OCI-LY3 (cell line): Measurements from ENCODE around the gene MERTK.
"Not testable (repeated sequence)": the region's sequence is repeated elsewhere in the genome, so short reads cannot be mapped to it uniquely, and the experiment has no call there.

Source experiments
- H2AFZ ChIP-seq: fragments of 200-600, 300-600 bp; shearing (Covaris generic); 2 replicates; pipeline ENCODE4 v1.6.0; 2014; ENCODE audit warnings: antibody characterized with exemption, low read depth, low read length
- H3K27ac ChIP-seq: fragments of 200-600, 300-600 bp; sonication (generic); 2 replicates; pipeline ENCODE4 v1.5.1; 2014; ENCODE audit warnings: mild to moderate bottlenecking, low read length, moderate library complexity, mixed read lengths
- H3K27me3 ChIP-seq: fragments of 200-600, 300-600 bp; sonication (generic); 2 replicates; pipeline ENCODE4 v1.6.1; 2014; ENCODE audit warnings: low read depth, low read length, mixed read lengths
- H3K36me3 ChIP-seq: fragments of 200-600, 300-600 bp; sonication (generic); replicated peaks from 2 replicates; pipeline ENCODE3; 2014; ENCODE audit warnings: low read depth, low read length, mixed read lengths
- H3K4me1 ChIP-seq: fragments of 300-600, 200-600 bp; sonication (generic); 2 replicates; pipeline ENCODE4 v1.6.1; 2014; ENCODE audit warnings: low read length, mixed read lengths
- H3K4me2 ChIP-seq: fragments of 200-600, 300-600 bp; sonication (generic); 2 replicates; pipeline ENCODE4 v1.6.1; 2014; ENCODE audit warnings: low read length, mixed read lengths
- H3K4me3 ChIP-seq: fragments of 300-600, 200-600 bp; sonication (generic); 2 replicates; pipeline ENCODE4 v1.5.1; 2014; ENCODE audit warnings: antibody characterized with exemption, mild to moderate bottlenecking, low read length, moderate library complexity
- H3K79me2 ChIP-seq: fragments of 300-600, 200-600 bp; shearing (Covaris generic); 2 replicates; pipeline ENCODE4 v1.6.1; 2014; ENCODE audit warnings: mild to moderate bottlenecking, low read length, mixed read lengths
- H3K9ac ChIP-seq: fragments of 300-600, 200-600 bp; shearing (Covaris generic); 2 replicates; pipeline ENCODE4 v1.6.0; 2014; ENCODE audit warnings: mild to moderate bottlenecking, low read length, moderate library complexity
- H3K9me3 ChIP-seq: fragments of 200-600, 300-600 bp; shearing (Covaris generic); 2 replicates; pipeline ENCODE4 v1.6.1; 2014; ENCODE audit warnings: low read length, mixed read lengths; ENCODE audit not compliant: insufficient read depth
- H4K20me1 ChIP-seq: fragments of 200-600, 300-600 bp; sonication (generic); 2 replicates; pipeline ENCODE4 v1.6.1; 2016; ENCODE audit warnings: low read length, mixed read lengths; ENCODE audit not compliant: insufficient read depth
- CTCF ChIP-seq: fragments of 200-600, 300-600 bp; sonication (generic); IDR thresholded peaks from 2 replicates; pipeline ENCODE4 v1.5.1; 2014; ENCODE audit warnings: antibody characterized with exemption, low read length, low read depth
- EZH2phosphoT487 ChIP-seq: fragments of 200-600 bp; shearing (Covaris generic); IDR thresholded peaks from 2 replicates; pipeline ENCODE4 v1.6.1; 2018; ENCODE audit warnings: antibody characterized with exemption, mixed run types, low read depth

MERTK gene

GRCh38 chr2:111903930-111904439, 5.6 kb downstream of the MERTK start:
- Histone ChIP-seq H3K9ac (no peak overlapping the region), H4K20me1 (no peaks in the 10 kb centered on the region), H3K27ac (no peak overlapping the region), H3K4me2 (no peak overlapping the region), H3K9me3 (no peaks in the 10 kb centered on the region), H3K36me3 (no peaks in the 10 kb centered on the region), H2AFZ (no peak overlapping the region), H3K4me3 (no peak overlapping the region), H3K79me2 (no peaks in the 10 kb centered on the region), H3K27me3 (peaks cover 28% of the 10 kb centered on the region), H3K4me1 (peaks cover 24% of the 10 kb centered on the region)
- TF ChIP-seq CTCF (no peak), EZH2phosphoT487 (no peak)

- H2AFZ ChIP-seq: no peak overlapping the region
- no peaks in the 10 kb centered on the region for H3K36me3 ChIP-seq
- no peak overlapping the region for H3K27ac ChIP-seq
- H3K4me3 ChIP-seq: no peak overlapping the region
- H4K20me1 ChIP-seq: no peaks in the 10 kb centered on the region
- H3K27me3 ChIP-seq: peaks cover 19% of the 10 kb centered on the region
- H3K4me2 ChIP-seq: no peak overlapping the region
- H3K4me1 ChIP-seq: peaks cover 27% of the 10 kb centered on the region
- TF ChIP-seq CTCF (no peak), EZH2phosphoT487 (no peak)
- H3K9ac ChIP-seq: no peak overlapping the region
- no peaks in the 10 kb centered on the region for H3K79me2 ChIP-seq
- H3K9me3 ChIP-seq: no peaks in the 10 kb centered on the region
Observed at GRCh38 chr2:111904726-111905474, 6.5 kb downstream of the MERTK start.

GRCh38 chr2:111905475-111905869, 7.1 kb downstream of the MERTK start:
- H3K4me2 ChIP-seq, H2AFZ ChIP-seq, H3K4me3 ChIP-seq, H3K79me2 ChIP-seq, H3K9me3 ChIP-seq, H3K27ac ChIP-seq, H3K9ac ChIP-seq, H3K36me3 ChIP-seq, H4K20me1 ChIP-seq: not testable (repeated sequence)
- peaks cover 13% of the 10 kb centered on the region; the same call in 1 of the 2 replicates for H3K27me3 ChIP-seq
- H3K4me1 ChIP-seq: peaks cover 27% of the 10 kb centered on the region

GRCh38 chr2:111905990-111906735, 7.8 kb downstream of the MERTK start:
- Histone ChIP-seq H3K9me3 (no peaks in the 10 kb centered on the region), H3K36me3 (no peaks in the 10 kb centered on the region), H3K4me1 (peaks cover 27% of the 10 kb centered on the region), H3K27ac (0 out of 2 replicates have a peak overlapping the region, but pooled peaks have one; percentile 3), H3K4me2 (peak overlapping the region; percentile 56), H3K27me3 (0 out of 2 replicates have a peak, but pooled peaks cover 11% of the 10 kb centered on the region), H3K79me2 (no peaks in the 10 kb centered on the region), H3K9ac (no peak overlapping the region), H3K4me3 (peak overlapping the region; percentile 3; the same call in 1 of the 2 replicates), H4K20me1 (no peaks in the 10 kb centered on the region), H2AFZ (0 out of 2 replicates have a peak overlapping the region, but pooled peaks have one; percentile 12)
- TF ChIP-seq EZH2phosphoT487 (no peak), CTCF (no peak)
